Gastroesophageal sphincter (tissue), 3 donors: ENCODE results near the gene TBC1D5.

Experiments
- CTCF ChIP-seq, 4 experiments: fragments of 200-600 bp in 2 of 4; fragments of 450-650 bp in 2 of 4; sonication (generic) in 1 of 4; IDR thresholded peaks; one replicate each; pipeline ENCODE4 v1.5.1; 2017 to 2019; ENCODE audit warnings: antibody characterized with exemption in 4 of 4, mild to moderate bottlenecking in 2 of 4, moderate library complexity in 2 of 4
- EP300 ChIP-seq: sonication (generic); formaldehyde crosslinking; IDR thresholded peaks from one replicate; pipeline ENCODE4 v1.6.1; 2017; ENCODE audit warnings: antibody characterized with exemption, mild to moderate bottlenecking
- POLR2A ChIP-seq, 2 donors: fragments of 450-650 bp; IDR thresholded peaks; one replicate each; pipeline ENCODE4 v1.6.1; 2017; ENCODE audit warnings: antibody characterized with exemption in 2 of 2, mild to moderate bottlenecking in 2 of 2, moderate library complexity in 1 of 2
- POLR2AphosphoS5 ChIP-seq: sonication (generic); formaldehyde crosslinking; IDR thresholded peaks from one replicate; pipeline ENCODE4 v1.6.1; 2017; ENCODE audit warnings: antibody characterized with exemption

- no peak for TF ChIP-seq CTCF (IDR thresholded peaks at IDR 0.05)
- no peak for TF ChIP-seq POLR2A (IDR thresholded peaks at IDR 0.05)
- no peak for TF ChIP-seq EP300
- no peak for TF ChIP-seq POLR2AphosphoS5
Observed at GRCh38 chr3:17422636-17423035, 319.8 kb downstream of the TBC1D5 start.
